ENCODE results near the gene MAPK4.

Gene MAPK4

GRCh38 chr18:50656396-50656795, 96.5 kb downstream of the MAPK4 start:
- DNase-seq: no peak

- no peak for DNase-seq
Observed at GRCh38 chr18:50656841-50657470, 97.1 kb downstream of the MAPK4 start.

- peak; percentile 43 for DNase-seq
Observed at GRCh38 chr18:50658601-50659000, 98.7 kb downstream of the MAPK4 start.

GRCh38 chr18:50659091-50660003, 99.5 kb downstream of the MAPK4 start:
- peak; percentile 64 for DNase-seq

DNA sequence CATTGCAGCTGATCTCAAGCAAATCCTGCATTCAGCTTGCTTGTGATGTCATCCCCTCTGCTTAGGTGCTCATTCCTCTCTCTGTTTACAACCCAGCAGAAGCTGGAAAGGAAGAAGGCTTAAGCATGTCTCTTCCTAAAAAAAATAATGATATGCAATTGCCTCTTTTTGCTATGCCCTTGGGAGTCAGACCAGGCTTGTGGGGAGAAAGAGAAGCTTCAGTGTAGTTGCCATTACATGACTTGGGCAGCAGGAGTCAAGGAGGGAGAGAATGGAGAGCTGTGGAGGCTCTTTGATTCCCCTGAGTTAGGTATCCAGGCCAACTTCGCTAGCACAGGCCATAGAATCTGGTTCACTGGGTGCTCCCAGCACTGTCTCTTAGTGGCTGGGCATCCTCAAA, 101.1 kb downstream of the MAPK4 start:
- DNase-seq: no peak

GRCh38 chr18:50662177-50662576, 102.3 kb downstream of the MAPK4 start:
- peak; percentile 52 for DNase-seq

DNA sequence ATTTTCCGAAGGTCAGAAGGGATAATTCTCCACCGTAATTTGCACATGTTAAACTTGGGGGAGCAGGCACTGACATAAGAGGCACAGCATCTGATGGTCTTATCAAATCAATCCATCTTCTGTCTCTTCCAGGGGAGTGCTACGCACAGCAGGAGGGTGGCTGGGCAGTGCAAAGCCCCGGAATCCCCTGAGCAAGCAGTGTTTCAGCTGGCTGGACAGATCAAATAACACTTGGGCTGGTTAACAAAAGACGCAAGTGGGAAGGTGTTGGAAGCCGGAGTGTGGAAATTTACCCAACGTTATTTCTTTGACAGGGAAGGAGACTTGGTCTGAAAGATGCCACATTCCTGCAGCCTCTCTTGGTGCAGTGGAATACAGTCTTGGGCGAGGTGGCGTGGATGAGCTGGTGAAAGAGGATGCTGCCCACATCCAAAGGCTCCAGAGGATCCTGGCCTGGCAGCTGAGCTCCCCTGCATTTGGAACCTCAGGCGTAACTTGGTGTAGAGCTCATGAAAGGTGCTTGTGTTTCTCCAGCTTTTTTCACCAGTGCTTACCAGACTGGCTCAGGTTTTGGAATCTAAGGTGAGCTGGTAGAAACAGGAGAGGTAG, 103.0 kb downstream of the MAPK4 start:
- DNase-seq: peak; percentile 32

DNA sequence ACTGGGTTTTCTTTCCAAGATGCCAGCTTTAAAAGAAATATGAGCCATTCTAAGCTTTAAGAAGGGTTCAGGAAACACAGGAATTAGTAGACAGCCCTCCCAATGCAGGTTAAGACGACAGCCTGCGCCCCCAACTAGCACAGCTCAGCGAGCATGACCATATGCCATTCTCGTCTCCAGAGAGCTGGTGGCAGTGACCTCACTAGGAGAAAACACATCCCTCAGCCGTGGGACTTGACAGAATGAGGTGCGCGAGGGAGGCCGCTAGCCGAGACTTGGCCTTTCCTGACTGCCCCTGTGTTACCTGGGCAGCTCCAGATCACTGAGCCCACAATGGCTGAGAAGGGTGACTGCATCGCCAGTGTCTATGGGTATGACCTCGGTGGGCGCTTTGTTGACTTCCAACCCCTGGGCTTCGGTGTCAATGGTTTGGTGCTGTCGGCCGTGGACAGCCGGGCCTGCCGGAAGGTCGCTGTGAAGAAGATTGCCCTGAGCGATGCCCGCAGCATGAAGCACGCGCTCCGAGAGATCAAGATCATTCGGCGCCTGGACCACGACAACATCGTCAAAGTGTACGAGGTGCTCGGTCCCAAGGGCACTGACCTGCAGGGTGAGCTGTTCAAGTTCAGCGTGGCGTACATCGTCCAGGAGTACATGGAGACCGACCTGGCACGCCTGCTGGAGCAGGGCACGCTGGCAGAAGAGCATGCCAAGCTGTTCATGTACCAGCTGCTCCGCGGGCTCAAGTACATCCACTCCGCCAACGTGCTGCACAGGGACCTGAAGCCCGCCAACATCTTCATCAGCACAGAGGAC, 103.9 kb downstream of the MAPK4 start:
- DNase-seq: peak; percentile 41

DNA sequence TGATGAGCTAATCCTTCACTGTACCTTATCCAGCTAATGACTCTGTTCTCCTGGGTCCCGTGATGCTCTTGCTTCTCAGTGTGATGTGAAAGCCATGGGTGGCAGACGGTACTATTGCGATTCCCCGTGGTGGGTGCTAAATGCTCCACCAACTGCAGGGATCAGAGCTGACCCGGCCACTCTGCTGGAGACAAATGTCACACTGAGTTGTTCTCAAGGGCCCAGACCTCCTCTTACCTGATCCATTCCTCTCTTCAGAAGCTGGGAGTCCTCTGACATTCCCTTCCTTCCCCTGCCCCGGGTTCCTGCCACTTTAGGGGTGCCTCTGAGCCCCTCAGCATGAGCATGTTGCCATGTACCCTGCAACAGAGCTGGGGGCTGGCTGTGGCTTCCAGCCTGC, 105.1 kb downstream of the MAPK4 start:
- no peak for DNase-seq

DNA sequence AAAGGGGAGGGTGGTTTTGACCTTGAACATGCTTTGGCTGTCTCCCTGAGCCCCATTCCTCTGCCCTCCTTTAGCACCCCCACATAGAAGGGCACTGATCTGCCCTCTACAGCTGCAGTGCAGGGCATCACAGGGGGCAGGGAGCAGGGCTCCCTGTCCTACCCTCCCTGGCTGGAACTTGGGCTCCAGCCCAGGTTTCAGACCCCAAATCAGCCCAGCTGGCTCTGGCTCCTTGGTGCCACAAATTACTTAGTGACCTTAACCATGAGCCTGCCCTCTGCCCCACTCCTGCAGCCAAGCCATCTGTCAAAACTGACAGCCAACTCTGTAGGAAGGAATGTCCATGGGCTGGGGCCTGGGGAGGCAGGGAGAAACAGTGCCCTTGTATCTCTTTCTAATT, 105.6 kb downstream of the MAPK4 start:
- DNase-seq: peak; percentile 54

DNA sequence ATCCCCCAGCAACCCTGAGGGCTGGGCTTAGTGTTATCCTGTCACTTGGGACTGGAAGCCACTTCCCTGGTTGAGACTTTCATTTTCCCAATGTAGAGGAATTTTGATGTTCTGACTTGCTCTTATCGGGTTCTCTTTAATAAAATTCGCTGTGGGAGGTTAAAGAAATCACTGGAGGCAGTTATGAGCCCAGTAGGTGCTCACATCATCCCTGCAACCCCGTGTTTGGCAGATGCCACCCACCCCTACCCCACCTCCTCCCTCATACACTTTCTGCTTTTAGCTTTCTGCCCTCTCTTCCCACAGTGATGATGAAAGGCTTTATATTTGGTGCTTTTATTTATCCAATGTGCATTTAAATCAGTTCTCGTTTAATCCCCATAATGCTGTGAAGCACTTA, 106.6 kb downstream of the MAPK4 start:
- peak; percentile 14 for DNase-seq

- DNase-seq: no peak
Observed at GRCh38 chr18:50671376-50671775, 111.5 kb downstream of the MAPK4 start.

DNA sequence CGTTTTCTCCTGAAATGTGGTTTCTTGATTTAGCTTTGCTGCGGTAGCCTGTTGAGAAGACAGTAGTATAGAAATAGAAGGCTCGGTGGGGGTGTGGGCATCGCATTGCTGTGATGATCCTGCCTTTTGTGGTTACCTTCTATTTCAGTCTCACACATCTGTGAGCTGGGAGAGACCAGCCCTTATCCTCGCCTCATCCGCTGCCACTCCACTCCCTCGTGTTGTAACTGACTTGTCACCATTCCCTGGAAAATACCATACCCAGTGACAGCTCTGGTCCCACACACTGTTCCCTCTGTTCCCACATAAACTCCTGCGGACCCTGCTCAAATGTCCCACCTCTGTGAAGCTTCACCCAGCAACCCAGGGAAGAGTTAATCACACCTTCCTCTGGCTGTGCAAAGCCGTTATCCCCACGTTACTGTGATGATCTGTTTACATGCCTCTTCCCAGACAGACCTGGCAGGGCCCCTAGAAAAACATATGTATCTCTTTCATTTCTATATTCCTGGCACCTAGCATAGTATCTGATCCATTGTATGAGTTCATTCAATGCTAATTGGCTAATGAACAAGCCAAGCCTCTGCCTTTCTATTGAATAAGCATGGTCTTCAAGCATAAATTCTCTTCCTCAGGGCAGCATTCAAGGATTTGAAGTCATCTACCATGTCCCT, 114.6 kb downstream of the MAPK4 start:
- peak; percentile 23 for DNase-seq

DNA sequence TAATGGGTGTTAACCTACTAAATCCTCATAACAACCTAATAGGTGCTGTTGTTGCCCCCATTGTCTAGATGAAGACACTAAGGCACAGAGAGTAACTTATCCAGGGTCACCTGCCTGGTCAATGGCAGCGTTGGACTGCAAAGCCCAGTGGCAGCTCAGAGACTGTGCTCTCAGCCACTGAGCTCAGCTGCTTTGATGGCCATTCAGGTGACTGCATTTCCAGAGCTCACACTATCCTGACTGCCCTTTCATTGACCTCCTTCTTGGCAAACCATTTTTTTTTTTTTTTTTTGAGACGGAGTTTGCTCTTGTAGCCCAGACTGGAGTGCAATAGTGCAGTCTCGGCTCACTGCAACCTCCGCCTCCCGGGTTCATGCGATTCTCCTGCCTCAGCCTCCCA, 115.2 kb downstream of the MAPK4 start:
- peak; percentile 21 for DNase-seq

- peak; percentile 18 for DNase-seq
Observed at GRCh38 chr18:50678651-50679050, 118.8 kb downstream of the MAPK4 start.

DNA sequence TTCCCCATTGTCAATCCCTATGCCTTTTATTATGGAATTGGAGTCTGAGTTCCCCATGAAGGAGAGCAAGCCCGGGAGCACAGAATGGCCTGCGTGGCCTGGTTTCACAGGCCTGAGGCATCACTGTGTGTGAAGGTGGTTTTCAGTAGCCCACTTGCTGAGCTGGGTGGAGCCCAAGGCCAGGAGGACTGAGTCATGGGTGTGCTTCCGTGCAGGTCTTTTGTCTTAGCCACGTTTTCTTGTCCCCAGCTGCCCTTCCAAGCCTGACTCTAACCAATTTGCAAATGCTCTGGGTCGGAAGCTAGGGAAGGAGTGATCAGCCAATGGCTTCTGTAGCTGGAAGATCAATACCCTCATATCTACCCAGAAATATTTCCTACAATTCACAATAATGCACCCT, 119.2 kb downstream of the MAPK4 start:
- peak; percentile 53 for DNase-seq

DNA sequence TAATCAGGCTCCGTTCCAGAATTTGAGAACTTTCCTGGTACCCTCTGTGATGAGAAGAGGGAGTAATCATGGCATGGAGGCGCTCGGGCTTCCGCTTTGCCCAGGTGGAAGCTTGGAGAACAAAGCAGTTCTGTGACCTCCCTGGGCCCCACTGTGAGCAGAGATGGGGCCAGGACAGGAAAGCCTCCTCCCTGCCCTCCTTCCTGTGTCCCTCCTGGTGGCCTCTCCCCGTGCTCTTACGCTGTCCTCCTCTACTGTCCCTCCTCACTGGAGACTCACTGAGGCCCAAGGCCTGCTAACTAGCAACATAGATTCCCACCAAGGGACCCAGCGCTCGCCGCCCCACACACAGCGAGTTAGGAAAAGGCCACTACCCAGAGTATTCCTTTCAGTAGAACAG, 119.8 kb downstream of the MAPK4 start:
- DNase-seq: peak; percentile 31

- DNase-seq: no peak
Observed at GRCh38 chr18:50680966-50681365, 121.1 kb downstream of the MAPK4 start.

DNA sequence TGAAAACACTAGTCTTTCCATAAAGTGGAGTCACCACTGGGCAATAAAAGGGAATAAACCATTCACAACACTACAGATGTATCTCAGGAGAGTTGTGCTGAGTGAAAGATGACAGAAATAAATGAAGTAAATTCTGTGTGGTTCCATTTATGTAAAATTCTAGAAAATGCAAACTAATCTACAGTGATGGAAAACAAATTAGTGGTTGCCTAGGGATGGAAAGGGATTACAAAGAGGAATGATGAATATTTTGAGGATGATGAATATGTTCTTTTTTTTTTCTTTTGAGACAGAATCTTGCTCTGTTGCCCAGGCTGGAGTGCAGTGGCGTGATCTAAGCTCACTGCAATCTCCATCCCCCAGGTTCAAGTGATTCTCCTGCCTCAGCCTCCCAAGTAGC, 123.0 kb downstream of the MAPK4 start:
- no peak for DNase-seq

DNA sequence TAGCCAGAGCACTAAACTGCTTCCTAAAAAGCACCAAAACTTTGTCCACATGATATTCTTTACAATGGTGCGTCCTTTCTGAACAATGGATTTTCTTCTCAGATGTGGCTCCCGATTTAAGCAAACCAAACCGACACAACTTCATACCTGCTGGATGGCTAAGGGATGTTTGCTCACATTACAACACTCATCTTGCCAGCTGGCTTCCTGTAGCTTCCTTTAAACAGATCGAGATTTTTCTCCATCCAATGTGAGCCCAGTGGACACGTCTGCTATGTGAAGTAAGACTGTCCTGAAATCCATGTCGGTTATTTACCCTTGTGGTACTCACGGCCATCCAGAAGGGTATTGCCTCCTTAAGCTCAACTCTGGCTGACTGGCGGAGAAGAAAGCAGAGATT, 126.5 kb downstream of the MAPK4 start:
- DNase-seq: peak; percentile 19

GRCh38 chr18:50687491-50687890, 127.6 kb downstream of the MAPK4 start:
- DNase-seq: peak; percentile 46

- no peak for DNase-seq
Observed at GRCh38 chr18:50689578-50689977, 129.7 kb downstream of the MAPK4 start.
